Stimulated activated CD8-positive, alpha-beta memory T cell treated with anti-CD3 and anti-CD28 coated beads, Interleukin-15, amount 100 ng/mL, for 4 hours (primary cell): ENCODE data around the gene TEKTIP1.
"Not testable (repeated sequence)": the region's sequence is repeated elsewhere in the genome, so short reads cannot be mapped to it uniquely, and the experiment has no call there.

Source experiments
- DNase-seq, 2 donors: peaks; one replicate each; pipeline ENCODE4 v3.0.0-alpha.2; 2020; ENCODE audit warnings: low read depth in 2 of 2

The TEKTIP1 gene

GRCh38 chr19:3507371-3508120, 31.4 kb upstream of the TEKTIP1 start:
- DNase-seq: no peak

DNA sequence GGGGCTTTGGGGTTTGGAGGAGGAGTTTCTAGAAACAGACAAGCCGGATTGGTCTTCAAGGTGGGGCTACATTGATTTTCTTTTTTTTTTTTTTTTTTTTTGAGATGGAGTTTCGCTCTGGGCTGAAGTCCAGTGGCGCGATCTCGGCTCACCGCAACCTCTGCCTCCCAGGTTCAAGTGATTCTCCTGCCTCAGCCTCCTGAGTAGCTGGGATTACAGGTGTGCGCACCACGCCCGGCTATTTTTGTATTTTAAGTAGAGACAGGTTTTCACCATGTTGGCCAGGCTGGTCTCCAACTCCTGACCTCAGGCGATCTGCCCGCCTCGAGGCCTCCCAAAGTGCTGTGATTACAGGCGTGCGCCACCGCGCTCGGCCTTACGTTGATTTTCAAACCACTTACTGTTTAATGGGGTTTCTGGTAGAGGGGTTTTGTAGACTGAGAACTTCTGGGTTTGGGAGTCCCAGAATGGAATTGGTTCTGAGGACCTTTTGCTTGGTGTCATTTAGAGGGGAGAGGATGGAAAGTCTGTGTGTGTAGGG, 30.8 kb upstream of the TEKTIP1 start:
- not testable (repeated sequence) for DNase-seq

- DNase-seq: no peak
Observed at GRCh38 chr19:3508771-3509535, 30.0 kb upstream of the TEKTIP1 start.

DNA sequence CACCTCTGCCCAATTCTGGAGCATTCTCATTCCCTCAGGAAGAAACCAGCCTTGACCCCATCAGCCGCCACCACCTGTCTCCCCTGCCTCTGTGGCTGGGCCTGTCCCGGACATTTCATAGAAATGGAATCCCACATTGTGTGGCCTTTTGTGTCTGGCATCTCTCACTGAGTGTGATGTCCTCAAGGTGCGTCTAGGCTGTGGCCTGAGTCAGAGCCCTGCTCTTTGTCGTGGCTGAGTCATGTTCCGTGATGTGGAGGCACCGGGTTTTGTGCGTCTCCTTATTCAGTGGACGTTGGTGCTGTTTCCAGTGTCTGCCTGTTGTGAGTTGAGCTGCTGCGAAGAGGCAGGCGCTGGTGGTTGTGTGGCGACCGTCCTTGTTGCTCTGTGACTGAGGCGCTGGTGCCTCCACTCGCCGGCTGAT, 29.4 kb upstream of the TEKTIP1 start:
- no peak for DNase-seq

- DNase-seq: no peak
Observed at GRCh38 chr19:3510727-3511126, 28.2 kb upstream of the TEKTIP1 start.

GRCh38 chr19:3511506-3512251, 27.3 kb upstream of the TEKTIP1 start:
- no peak for DNase-seq

DNA sequence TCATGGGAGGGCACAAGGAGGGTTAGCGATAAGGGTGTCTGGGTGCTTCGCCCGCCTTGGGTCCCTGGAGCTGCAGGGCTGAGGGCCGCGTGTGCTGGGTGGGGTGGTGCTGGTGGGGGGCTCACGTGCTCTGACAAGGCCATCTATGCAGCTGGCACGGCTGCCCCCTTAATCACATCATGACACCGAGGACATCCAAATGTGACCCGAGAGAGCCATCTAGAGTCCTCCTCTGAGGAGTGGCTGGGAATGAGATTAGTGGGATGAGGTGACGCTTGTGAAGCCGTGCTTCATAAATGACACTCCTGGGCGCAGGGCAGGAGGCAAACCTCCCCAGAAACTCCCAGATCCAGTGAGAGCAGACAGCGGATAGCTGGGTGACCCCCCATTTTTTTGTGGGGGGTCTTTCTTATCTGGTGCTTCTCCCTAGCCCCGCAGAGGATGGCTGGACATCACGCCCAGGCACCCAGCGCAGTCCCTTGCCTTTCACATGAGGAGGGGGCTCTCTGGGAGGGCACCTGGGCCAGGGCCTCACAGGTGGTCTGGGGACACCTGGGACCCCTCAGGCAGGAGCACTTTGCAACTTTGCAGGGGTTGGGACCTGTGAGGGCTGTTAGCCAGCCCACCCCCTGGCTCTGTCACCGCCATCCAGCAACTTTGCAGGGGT, 26.3 kb upstream of the TEKTIP1 start:
- DNase-seq: no peak

GRCh38 chr19:3513229-3514140, 25.5 kb upstream of the TEKTIP1 start:
- no peak for DNase-seq

GRCh38 chr19:3514930-3515329, 24.0 kb upstream of the TEKTIP1 start:
- DNase-seq: no peak

DNA sequence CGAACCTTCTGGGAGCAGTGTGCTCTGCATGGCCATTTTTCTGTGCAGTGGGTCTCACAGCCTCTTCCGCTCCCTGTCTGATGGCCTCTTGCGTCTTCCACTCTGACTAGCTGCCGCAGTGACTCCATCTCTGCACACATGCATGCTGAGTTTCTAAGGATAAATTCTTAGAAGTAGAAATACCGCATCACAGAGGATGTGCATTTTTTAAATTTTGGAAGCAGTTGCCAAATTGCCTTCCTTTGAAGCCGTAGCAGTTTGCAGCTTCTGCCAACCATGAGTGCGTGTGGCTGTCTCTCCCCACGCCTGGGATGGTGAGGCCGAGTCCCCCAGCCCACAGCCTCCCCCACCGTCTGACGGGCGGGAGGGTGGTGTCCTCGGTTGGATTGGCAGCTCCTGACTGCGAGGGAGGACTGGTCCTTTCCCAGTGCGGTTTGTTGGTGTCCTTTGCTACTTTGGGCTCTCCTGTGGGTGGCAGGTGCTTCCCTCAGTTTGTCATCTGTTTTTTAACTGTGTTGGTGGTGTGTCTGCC, 23.0 kb upstream of the TEKTIP1 start:
- no peak for DNase-seq

- DNase-seq: no peak
Observed at GRCh38 chr19:3516675-3517207, 22.2 kb upstream of the TEKTIP1 start.

- no peak for DNase-seq
Observed at GRCh38 chr19:3517638-3518037, 21.3 kb upstream of the TEKTIP1 start.

- DNase-seq: no peak
Observed at GRCh38 chr19:3518255-3518654, 20.7 kb upstream of the TEKTIP1 start.

GRCh38 chr19:3518659-3519058, 20.3 kb upstream of the TEKTIP1 start:
- DNase-seq: no peak

- DNase-seq: no peak
Observed at GRCh38 chr19:3519126-3519525, 19.8 kb upstream of the TEKTIP1 start.

- no peak for DNase-seq
Observed at GRCh38 chr19:3520166-3521103, 18.5 kb upstream of the TEKTIP1 start.

DNA sequence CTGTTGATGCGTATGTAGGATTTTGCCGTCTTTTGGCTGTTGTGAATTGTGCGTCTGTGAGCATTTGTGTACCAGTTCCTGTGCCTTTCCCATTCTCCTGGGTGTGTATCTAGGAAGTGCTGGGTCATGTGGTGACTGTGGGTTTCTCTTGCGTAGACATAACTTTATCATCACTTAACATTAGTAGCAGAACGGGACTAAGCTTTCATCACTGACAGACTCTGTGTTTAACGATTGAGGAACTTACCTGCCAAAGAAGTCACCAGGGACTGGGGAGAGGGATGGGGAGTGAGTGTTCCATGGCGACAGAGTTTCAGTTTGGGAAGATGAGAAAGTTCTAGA, 17.9 kb upstream of the TEKTIP1 start:
- DNase-seq: no peak

GRCh38 chr19:3522421-3523360, 16.3 kb upstream of the TEKTIP1 start:
- no peak for DNase-seq
